ENCODE measurements around the gene SPINT1. TPM values are rescaled to one million over a fixed set of nuclear protein-coding genes. Genes with fewer than 3 reads are reported as not detected.

Gene SPINT1
- total RNA-seq, 4 donors from 2014 or later: 84.3 to 143 (median 113) TPM

DNA sequence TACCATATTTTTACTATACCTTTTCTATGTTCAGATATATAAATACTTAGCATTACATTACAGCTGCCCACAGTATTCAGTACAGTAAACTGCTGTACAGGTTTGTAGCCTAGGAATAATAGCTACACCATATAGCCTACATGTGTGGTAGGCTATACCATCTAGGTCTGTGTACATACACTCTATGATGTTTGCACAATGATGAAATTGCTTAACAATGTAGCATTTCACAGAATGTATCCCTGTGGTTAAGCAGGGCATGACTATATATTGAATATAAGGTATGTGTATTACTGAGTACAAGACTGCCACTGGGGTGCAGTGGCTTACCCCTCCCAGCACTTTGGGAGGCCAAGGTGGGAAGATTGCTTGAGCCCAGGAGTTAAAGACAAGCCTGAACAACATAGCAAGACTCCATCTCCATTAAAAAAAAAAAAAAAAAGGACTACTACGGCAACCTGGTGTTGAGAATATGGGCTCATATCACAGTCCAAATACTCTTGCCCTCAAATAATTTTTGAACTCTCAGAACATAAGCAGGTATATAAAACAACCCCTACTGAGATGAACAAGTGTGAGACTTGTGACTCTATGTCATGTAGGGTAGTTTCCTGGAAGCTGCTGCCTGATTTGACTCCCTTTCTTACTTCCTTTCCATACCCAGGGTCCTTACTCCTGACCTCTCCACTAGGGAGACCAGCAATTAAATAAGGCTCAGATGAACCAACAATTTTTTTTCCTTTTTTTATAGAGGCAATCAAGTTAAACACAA lies 20.1 kb upstream of the SPINT1 start:
- H3K36me3 ChIP-seq: no peaks in the 10 kb centered on the region
- H3K4me1 ChIP-seq: peaks cover 0 to 11% of the 10 kb centered on the region in 2 donors
- no peak overlapping the region for H3K27ac ChIP-seq
- H3K9me3 ChIP-seq: no peaks in the 10 kb centered on the region
- H3K4me3 ChIP-seq (replicated peaks in 1 of 3): no peak overlapping the region
- intact Hi-C loops (cut with DNase I): no loop called here
- TF ChIP-seq POLR2A (IDR thresholded peaks at IDR 0.05): no peak
- TF ChIP-seq, protein P1, sequence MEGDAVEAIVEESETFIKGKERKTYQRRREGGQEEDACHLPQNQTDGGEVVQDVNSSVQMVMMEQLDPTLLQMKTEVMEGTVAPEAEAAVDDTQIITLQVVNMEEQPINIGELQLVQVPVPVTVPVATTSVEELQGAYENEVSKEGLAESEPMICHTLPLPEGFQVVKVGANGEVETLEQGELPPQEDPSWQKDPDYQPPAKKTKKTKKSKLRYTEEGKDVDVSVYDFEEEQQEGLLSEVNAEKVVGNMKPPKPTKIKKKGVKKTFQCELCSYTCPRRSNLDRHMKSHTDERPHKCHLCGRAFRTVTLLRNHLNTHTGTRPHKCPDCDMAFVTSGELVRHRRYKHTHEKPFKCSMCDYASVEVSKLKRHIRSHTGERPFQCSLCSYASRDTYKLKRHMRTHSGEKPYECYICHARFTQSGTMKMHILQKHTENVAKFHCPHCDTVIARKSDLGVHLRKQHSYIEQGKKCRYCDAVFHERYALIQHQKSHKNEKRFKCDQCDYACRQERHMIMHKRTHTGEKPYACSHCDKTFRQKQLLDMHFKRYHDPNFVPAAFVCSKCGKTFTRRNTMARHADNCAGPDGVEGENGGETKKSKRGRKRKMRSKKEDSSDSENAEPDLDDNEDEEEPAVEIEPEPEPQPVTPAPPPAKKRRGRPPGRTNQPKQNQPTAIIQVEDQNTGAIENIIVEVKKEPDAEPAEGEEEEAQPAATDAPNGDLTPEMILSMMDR (IDR thresholded peaks at IDR 0.05): no peak
- no peaks in the 10 kb centered on the region for H3K27me3 ChIP-seq
- DNase-seq: no peak
- WGBS, 2 donors: 88 to 95% methylated on average over 1 of the region's 1 CpG

DNA sequence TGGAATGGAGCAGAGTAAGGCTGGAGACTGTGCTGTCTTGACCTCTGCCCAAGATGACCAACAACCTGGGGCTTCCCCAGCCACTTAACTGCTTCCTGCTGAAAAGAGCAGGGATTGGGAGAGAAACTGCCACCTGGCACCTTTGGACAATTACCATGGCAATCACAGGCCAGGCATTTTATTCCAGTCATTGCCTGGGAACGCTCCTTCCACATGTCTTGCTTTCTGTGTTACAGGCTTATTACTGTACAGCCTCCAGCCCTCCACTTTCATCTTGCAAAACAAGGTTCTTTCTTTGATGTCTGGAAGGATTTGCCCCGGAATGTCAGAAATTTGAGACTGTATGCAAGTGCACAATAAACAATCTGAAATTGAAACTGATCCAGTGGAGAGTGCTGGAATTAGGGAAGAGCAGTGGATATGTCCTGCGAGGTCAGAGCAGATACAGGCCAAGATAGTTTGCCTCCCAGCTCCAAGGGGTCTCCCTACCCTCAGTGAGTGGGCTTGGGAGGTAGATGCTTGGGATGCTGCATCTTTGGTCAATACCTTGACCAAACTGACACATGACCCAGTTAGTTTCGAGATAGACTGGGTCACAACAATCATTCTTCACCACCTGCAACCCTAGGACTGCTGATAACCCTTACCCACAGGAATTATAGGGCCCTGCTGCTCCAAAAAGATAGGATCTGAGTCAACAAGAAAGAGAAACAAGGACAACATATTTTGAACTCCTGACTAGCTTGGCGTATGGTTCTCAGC lies 18.0 kb upstream of the SPINT1 start:
- H3K36me3 ChIP-seq: no peaks in the 10 kb centered on the region
- H3K27ac ChIP-seq: no peak overlapping the region
- no peak overlapping the region for H3K4me3 ChIP-seq (replicated peaks in 1 of 3)
- H3K27me3 ChIP-seq: no peaks in the 10 kb centered on the region
- peaks cover 0 to 11% of the 10 kb centered on the region in 2 donors for H3K4me1 ChIP-seq
- peak in 1 of 2 donors; percentile 21 for DNase-seq
- no peaks in the 10 kb centered on the region for H3K9me3 ChIP-seq
- intact Hi-C loops (cut with DNase I): no loop called here
- 73 to 74% methylated on average over 5 of the region's 5 CpGs for WGBS, 2 donors
- TF ChIP-seq, protein P1 (IDR thresholded peaks at IDR 0.05): no peak
- TF ChIP-seq POLR2A (IDR thresholded peaks at IDR 0.05): no peak

DNA sequence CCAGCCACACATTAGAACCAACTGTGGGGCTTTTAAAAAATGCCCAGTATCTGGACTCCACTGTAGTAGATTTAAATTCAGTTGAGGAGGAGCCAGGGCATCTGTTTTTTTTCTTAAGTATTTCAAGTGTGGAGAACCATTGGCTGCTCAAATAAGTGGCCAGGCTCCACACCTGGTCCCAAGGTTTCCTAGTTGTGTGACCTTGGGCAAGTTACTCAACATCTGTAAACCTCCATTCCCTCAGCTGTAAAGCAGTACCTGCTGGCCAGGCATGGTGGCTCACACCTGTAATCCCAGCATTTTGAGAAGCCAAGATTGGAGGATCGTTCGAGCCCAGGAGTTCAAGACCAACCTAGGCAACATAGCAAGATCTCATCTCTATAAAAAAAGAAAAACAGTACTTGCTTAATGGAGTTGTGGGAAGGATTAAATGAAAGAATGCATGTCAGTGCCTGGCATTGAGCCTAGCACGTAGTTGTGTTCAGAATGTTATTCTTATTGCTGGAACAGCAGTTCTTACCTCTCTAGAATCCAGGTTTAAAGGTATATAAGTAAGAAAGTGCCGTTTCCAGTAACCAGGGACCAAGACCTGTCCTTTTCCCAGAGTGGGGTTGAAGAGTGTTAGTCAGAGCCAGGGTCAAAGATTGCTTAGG lies 17.3 kb upstream of the SPINT1 start:
- 52 to 67% methylated on average over 4 of the region's 4 CpGs for WGBS, 2 donors
- H3K36me3 ChIP-seq: no peaks in the 10 kb centered on the region
- H3K27ac ChIP-seq: no peak overlapping the region
- no peaks in the 10 kb centered on the region for H3K27me3 ChIP-seq
- no peak overlapping the region for H3K4me3 ChIP-seq (replicated peaks in 1 of 3)
- peaks cover 0 to 11% of the 10 kb centered on the region in 2 donors for H3K4me1 ChIP-seq
- no peak for DNase-seq
- TF ChIP-seq, protein P1 (IDR thresholded peaks at IDR 0.05): no peak
- TF ChIP-seq POLR2A (IDR thresholded peaks at IDR 0.05): no peak
- H3K9me3 ChIP-seq: no peaks in the 10 kb centered on the region
- intact Hi-C loops (cut with DNase I): no loop called here

DNA sequence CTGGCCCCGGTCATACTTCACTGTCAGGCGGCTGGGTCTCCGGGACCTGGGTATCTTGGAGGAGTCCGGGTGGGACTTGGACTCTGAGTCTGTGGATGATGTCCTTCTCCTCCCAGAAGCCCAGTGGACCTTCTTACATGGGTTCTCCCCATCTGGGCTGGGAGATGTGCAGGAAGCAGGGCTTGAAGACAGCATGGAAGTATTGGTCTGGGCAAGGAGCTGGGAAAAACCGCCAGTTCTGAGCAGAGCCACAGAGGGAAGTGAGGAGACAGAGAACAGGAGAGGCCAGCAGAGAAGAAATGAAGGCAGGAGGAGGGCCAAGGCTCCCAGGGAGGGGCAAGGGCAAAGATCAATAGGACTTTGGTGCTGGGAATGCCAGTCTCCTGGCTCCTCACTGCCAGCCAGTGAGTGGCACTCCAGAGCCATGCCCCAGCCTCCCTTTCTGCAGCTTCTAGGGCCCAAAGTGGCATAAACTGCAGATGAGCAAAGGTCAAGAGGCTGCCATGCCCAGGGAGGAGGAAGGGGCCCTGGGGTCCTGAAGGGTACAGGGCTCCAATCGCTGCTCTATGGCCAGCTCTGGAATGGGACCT lies 15.3 kb upstream of the SPINT1 start, which contains the start of gene PPP1R14D:
TSS of gene PPP1R14D (minus strand) at position 262 of the 590 bp plus-strand sequence. CDS start at position 195, 67 bp downstream.
- H3K27ac ChIP-seq: no peak within 1 kb of the TSS
- TF ChIP-seq, protein P1 (IDR thresholded peaks at IDR 0.05): no peak
- no peak for TF ChIP-seq POLR2A (IDR thresholded peaks at IDR 0.05)
- intact Hi-C loops (cut with DNase I): no loop called here
- H3K4me1 ChIP-seq: peaks cover 0 to 11% of the 10 kb centered on the region in 2 donors
- no peak within 1 kb of the TSS for H3K4me3 ChIP-seq (replicated peaks in 1 of 3)
- no peaks in the 10 kb centered on the region for H3K9me3 ChIP-seq
- DNase-seq: no peak
- H3K27me3 ChIP-seq: no peaks in the 10 kb centered on the region
- no peaks in the 10 kb centered on the region for H3K36me3 ChIP-seq
- WGBS, 2 donors: 94 to 97% methylated on average over 2 to 5 of the region's 6 CpGs
